Keratinocyte (primary cell): ENCODE results near the gene CD164L2. TPM values are rescaled to one million over a fixed set of nuclear protein-coding genes. Genes with fewer than 3 reads are reported as not detected.

Experiments
- DNase-seq: peaks from one replicate; pipeline ENCODE4 v3.0.0-alpha.2; 2011; ENCODE audit warnings: low read depth, missing footprints, low spot score
- FAIRE-seq: peaks from 2 replicates; lab custom pipeline; 2011; peaks lifted over from hg19 to GRCh38; lab: Jason Lieb, UNC
- H2AFZ ChIP-seq: 2 replicates; pipeline ENCODE4 v1.6.0; 2012; ENCODE audit warnings: low read length, control low read depth, inconsistent platforms; ENCODE audit not compliant: control insufficient read depth
- H3K27ac ChIP-seq: 2 replicates; pipeline ENCODE4 v1.5.1; 2011; ENCODE audit warnings: low read length; ENCODE audit not compliant: control insufficient read depth, insufficient read depth
- H3K27me3 ChIP-seq: 3 replicates; pipeline ENCODE4 v1.6.0; 2011; ENCODE audit warnings: low read length; ENCODE audit not compliant: control insufficient read depth, insufficient read depth; ENCODE audit errors: extremely low read depth
- H3K36me3 ChIP-seq, 2 experiments: 2 replicates in 1 of 2; 3 replicates in 1 of 2; pipeline ENCODE4 v1.5.1; 2011; ENCODE audit warnings: low read length in 2 of 2, mild to moderate bottlenecking in 1 of 2; ENCODE audit not compliant: control insufficient read depth in 2 of 2, insufficient read depth in 2 of 2; ENCODE audit errors: extremely low read depth in 1 of 2
- H3K4me1 ChIP-seq: 3 replicates; pipeline ENCODE4 v1.5.1; 2011; ENCODE audit warnings: low read length; ENCODE audit not compliant: control insufficient read depth, insufficient read depth; ENCODE audit errors: extremely low read depth
- H3K4me2 ChIP-seq: 3 replicates; pipeline ENCODE4 v1.6.0; 2011; ENCODE audit warnings: low read depth, low read length; ENCODE audit not compliant: control insufficient read depth, insufficient read depth; ENCODE audit errors: extremely low read depth
- H3K4me3 ChIP-seq, 3 experiments: fragments of 200-600 bp in 1 of 3; sonication (generic) in 1 of 3; 2 replicates in 2 of 3; 3 replicates in 1 of 3; pipeline ENCODE4 v1.5.1; 2011 to 2016; ENCODE audit warnings: low read length in 3 of 3, mild to moderate bottlenecking in 3 of 3, control low read depth in 2 of 3, inconsistent platforms in 1 of 3, low read depth in 1 of 3, mixed read lengths in 1 of 3, mixed run types in 1 of 3, moderate library complexity in 1 of 3; ENCODE audit not compliant: control insufficient read depth in 2 of 3, insufficient read depth in 2 of 3; ENCODE audit errors: extremely low read depth in 1 of 3
- H3K79me2 ChIP-seq: 2 replicates; pipeline ENCODE4 v1.6.0; 2012; ENCODE audit warnings: low read length; ENCODE audit not compliant: control insufficient read depth, insufficient read depth
- H3K9ac ChIP-seq: 3 replicates; pipeline ENCODE4 v1.6.0; 2011; ENCODE audit warnings: low read length; ENCODE audit not compliant: control insufficient read depth, insufficient read depth; ENCODE audit errors: extremely low read depth
- H3K9me1 ChIP-seq: 3 replicates; pipeline ENCODE4 v1.6.0; 2011; ENCODE audit warnings: low read length; ENCODE audit not compliant: control insufficient read depth, insufficient read depth; ENCODE audit errors: extremely low read depth
- H3K9me3 ChIP-seq: 2 replicates; pipeline ENCODE4 v1.5.1; 2012; ENCODE audit warnings: low read depth, low read length; ENCODE audit not compliant: control insufficient read depth
- H4K20me1 ChIP-seq: 3 replicates; pipeline ENCODE4 v1.6.0; 2011; ENCODE audit warnings: low read length; ENCODE audit not compliant: control insufficient read depth, insufficient read depth; ENCODE audit errors: extremely low read depth
- EZH2 ChIP-seq: IDR thresholded peaks from one replicate; pipeline ENCODE4 v1.6.1; 2012; ENCODE audit warnings: inconsistent platforms, mild to moderate bottlenecking, low read length, moderate library complexity
- dilution Hi-C: fragments of 300-500 bp; cut with MboI; formaldehyde crosslinking; loops from one replicate; pipeline ENCODE4 v1.7.0; 2020; ENCODE audit warnings: low sequenced_read_pairs; ENCODE audit not compliant: extremely low pct_ligation_motif_present
- polyA plus RNA-seq, 5 experiments: library from polyadenylated mRNA; depleted of rRNA in 3 of 5; stranded (reverse) in 3 of 5; stranded (forward) in 1 of 5; unstranded in 1 of 5; fragments of >200 nt; gene quantifications; 1 replicate in 1 of 5; 2 replicates in 3 of 5; 3 replicates in 1 of 5; pipeline versions ENCODE4 v1.2.1 to v1.2.3, GENCODE V29; 2011 to 2012; ENCODE audit warnings: missing spikeins in 2 of 5, low read depth in 1 of 5, low replicate concordance in 1 of 5
- TF ChIP-seq, protein P1 (sequence below), 3 experiments: IDR thresholded peaks in 1 of 3; conservative IDR thresholded peaks in 1 of 3; optimal IDR thresholded peaks in 1 of 3; 2 replicates in 2 of 3; 3 replicates in 1 of 3; pipeline versions ENCODE3 to v1.5.1; 2011; ENCODE audit warnings: low read length in 3 of 3, mild to moderate bottlenecking in 3 of 3, moderate library complexity in 2 of 3, control low read depth in 1 of 3, inconsistent platforms in 1 of 3; ENCODE audit not compliant: insufficient read depth in 2 of 3; ENCODE audit errors: extremely low read depth in 1 of 3

CD164L2 gene
- polyA plus RNA-seq, 1 donor (not counting 4 experiments of a cell fraction or from before 2014, with no cell fraction given): 2.7 TPM

DNA sequence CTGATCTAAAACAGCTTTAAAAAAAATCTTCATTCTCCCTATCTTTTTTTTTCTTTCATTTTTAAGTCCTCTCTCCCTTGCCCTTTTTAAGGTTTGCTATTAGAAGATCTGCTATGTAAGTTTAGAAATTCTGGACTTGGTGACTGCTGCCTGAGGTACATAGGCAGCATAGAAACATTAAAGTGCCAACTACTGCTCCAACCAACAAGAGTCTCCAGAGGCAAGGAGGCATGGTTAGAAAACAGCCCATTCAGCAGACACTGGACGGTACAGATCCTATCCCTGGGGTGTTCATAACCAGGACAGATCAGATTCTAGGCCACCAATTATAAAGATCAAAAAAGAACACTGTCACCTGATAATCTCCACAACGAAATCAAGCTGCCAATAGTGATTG is 45.9 kb upstream of the CD164L2 start:
- Histone ChIP-seq H3K27me3 (no peaks in the 10 kb centered on the region), H3K27ac (no peak overlapping the region), H3K4me3 (no peak overlapping the region), H4K20me1 (peaks cover 7% of the 10 kb centered on the region), H3K9me1 (no peaks in the 10 kb centered on the region), H3K9me3 (no peaks in the 10 kb centered on the region), H3K36me3 (peaks cover 7 to 15% of the 10 kb centered on the region in 2 experiments), H3K4me2 (no peak overlapping the region), H3K9ac (no peak overlapping the region), H3K4me1 (peaks cover 10% of the 10 kb centered on the region), H2AFZ (no peak overlapping the region), H3K79me2 (peaks cover 53% of the 10 kb centered on the region)
- FAIRE-seq (no peak), DNase-seq (no peak)
- dilution Hi-C loops: no loop called here
- TF ChIP-seq, protein P1, sequence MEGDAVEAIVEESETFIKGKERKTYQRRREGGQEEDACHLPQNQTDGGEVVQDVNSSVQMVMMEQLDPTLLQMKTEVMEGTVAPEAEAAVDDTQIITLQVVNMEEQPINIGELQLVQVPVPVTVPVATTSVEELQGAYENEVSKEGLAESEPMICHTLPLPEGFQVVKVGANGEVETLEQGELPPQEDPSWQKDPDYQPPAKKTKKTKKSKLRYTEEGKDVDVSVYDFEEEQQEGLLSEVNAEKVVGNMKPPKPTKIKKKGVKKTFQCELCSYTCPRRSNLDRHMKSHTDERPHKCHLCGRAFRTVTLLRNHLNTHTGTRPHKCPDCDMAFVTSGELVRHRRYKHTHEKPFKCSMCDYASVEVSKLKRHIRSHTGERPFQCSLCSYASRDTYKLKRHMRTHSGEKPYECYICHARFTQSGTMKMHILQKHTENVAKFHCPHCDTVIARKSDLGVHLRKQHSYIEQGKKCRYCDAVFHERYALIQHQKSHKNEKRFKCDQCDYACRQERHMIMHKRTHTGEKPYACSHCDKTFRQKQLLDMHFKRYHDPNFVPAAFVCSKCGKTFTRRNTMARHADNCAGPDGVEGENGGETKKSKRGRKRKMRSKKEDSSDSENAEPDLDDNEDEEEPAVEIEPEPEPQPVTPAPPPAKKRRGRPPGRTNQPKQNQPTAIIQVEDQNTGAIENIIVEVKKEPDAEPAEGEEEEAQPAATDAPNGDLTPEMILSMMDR (optimal IDR thresholded peaks at IDR 0.05 in 1 of 3, IDR thresholded peaks at IDR 0.05 in 1 of 3, conservative IDR thresholded peaks at IDR 0.05 in 1 of 3; ENCODE audit: extremely low read depth in 1 of 3, insufficient read depth in 2 of 3, low read length in 3 of 3): no peak
- TF ChIP-seq EZH2: no peak

DNA sequence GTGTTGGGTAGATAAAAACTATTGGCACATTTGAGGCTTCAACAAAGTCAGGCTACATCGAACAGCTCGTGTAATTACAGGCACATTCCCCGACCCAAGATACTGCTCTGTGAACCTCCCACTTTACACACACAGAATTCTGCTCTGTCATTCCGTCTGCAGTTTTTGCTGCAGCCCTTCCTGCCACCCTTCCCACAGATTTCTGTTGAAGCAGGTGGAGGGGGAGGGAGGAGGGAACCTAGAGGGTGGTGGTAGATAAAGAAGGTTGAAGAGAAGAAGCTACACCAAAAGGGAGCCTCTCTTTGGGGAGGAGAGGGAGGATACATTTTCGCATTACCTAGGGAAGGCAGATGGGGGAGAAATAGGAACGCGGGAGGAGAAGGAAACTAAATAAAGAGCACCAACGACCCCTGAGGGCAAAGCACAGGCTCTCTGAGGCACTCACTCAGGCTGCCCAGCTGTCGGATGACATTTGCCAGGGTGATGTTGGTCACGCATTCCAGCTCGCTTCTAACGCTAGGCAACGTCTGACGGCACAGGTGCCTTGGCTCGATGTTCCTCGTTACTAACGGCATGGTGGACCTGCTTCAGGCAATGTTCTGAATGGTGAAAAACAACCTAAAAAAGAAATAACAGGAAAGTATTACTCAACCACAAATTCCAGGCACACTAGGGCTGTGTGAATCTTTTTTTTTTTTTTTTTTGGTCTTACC is 45.3 kb upstream of the CD164L2 start:
- peaks cover 7 to 15% of the 10 kb centered on the region in 2 experiments for H3K36me3 ChIP-seq
- H2AFZ ChIP-seq: no peak overlapping the region
- H3K9ac ChIP-seq: no peak overlapping the region
- H3K9me1 ChIP-seq: no peaks in the 10 kb centered on the region
- peaks cover 52% of the 10 kb centered on the region for H3K79me2 ChIP-seq
- H3K27ac ChIP-seq: no peak overlapping the region
- H3K27me3 ChIP-seq: no peaks in the 10 kb centered on the region
- dilution Hi-C loops: no loop called here
- TF ChIP-seq, protein P1 (optimal IDR thresholded peaks at IDR 0.05 in 1 of 3, IDR thresholded peaks at IDR 0.05 in 1 of 3, conservative IDR thresholded peaks at IDR 0.05 in 1 of 3; ENCODE audit: extremely low read depth in 1 of 3, insufficient read depth in 2 of 3, low read length in 3 of 3): no peak
- TF ChIP-seq EZH2: no peak
- peaks cover 7% of the 10 kb centered on the region for H4K20me1 ChIP-seq
- no peak overlapping the region for H3K4me3 ChIP-seq
- H3K9me3 ChIP-seq: no peaks in the 10 kb centered on the region
- H3K4me2 ChIP-seq: no peak overlapping the region
- peaks cover 10% of the 10 kb centered on the region for H3K4me1 ChIP-seq
- no peak for FAIRE-seq
- no peak for DNase-seq
